K562 (cell line): ENCODE measurements around the gene ZNF692. TPM values are rescaled to one million over a fixed set of nuclear protein-coding genes. Genes with fewer than 3 reads are reported as not detected.

Experiments
- ATAC-seq: fragments of 200-7000 bp; cut with Tn5 transposase; 3 replicates; pipeline ENCODE4 v1.9.1; 2020; ENCODE audit warnings: moderate library complexity
- BruUV-seq: library from RNA; stranded (reverse); fragments of 400-500 nt; replicated peaks from 2 replicates; lab custom pipeline; 2021; lab: Mats Ljungman, UMichigan
- CTCF ChIA-PET: fragments of 300-600 bp; formaldehyde crosslinking; extraction: SDS; loops from one replicate; lab custom pipeline; 2021; ENCODE audit warnings: low intra/inter-chr PET ratio; lab: Yijun Ruan, JAX
- POLR2A ChIA-PET: fragments of 300-600, 350-650 bp; sonication (Branson Sonifier 250); formaldehyde crosslinking; extraction: SDS; loops from one replicate; lab custom pipeline; 2021; ENCODE audit warnings: antibody characterized with exemption, inconsistent platforms; lab: Yijun Ruan, JAX
- DNase-seq, 4 experiments: peaks; one replicate each; pipeline versions ENCODE4 v3.0.0 to v3.0.0-alpha.2; 2011 to 2018; ENCODE audit warnings: low spot score in 3 of 4, mixed read lengths in 3 of 4; ENCODE audit errors: extremely low read depth in 1 of 4
- FAIRE-seq: peaks from 2 replicates; lab custom pipeline; 2011; peaks lifted over from hg19 to GRCh38; lab: Jason Lieb, UNC
- H2AFZ ChIP-seq: 2 replicates; pipeline ENCODE4 v1.6.0; 2011; ENCODE audit warnings: low read depth, low read length, control low read depth, inconsistent platforms
- H3K27ac ChIP-seq: fragments of 200-600 bp; 3 replicates; pipeline ENCODE4 v1.8.0; 2011; ENCODE audit warnings: low read depth, mild to moderate bottlenecking, control low read depth, inconsistent platforms, low read length, moderate library complexity, mixed read lengths; ENCODE audit errors: extremely low read depth
- H3K27me3 ChIP-seq, 2 experiments: fragments of 300-600 bp in 1 of 2; 2 replicates in 1 of 2; 3 replicates in 1 of 2; pipeline versions ENCODE4 v1.6.0 to v1.8.0; 2011; ENCODE audit warnings: inconsistent platforms in 2 of 2, low read length in 2 of 2, mild to moderate bottlenecking in 1 of 2, mixed read lengths in 1 of 2, moderate library complexity in 1 of 2; ENCODE audit not compliant: control insufficient read depth in 2 of 2, insufficient read depth in 2 of 2
- H3K36me3 ChIP-seq: fragments of 300-600 bp; 3 replicates; pipeline ENCODE4 v1.8.0; 2011; ENCODE audit warnings: mild to moderate bottlenecking, low read length, inconsistent platforms; ENCODE audit not compliant: control insufficient read depth, insufficient read depth
- H3K4me1 ChIP-seq, 2 experiments: fragments of 200-600 bp in 1 of 2; replicated peaks in 1 of 2; 2 replicates in 1 of 2; 3 replicates in 1 of 2; pipeline versions ENCODE4 v1.5.1 to v1.8.0; 2011; ENCODE audit warnings: inconsistent platforms in 2 of 2, low read length in 2 of 2, mild to moderate bottlenecking in 1 of 2, mixed read lengths in 1 of 2, moderate library complexity in 1 of 2; ENCODE audit not compliant: control insufficient read depth in 2 of 2, insufficient read depth in 2 of 2
- H3K4me2 ChIP-seq: 2 replicates; pipeline ENCODE4 v1.6.1; 2011; ENCODE audit warnings: low read length, control low read depth, inconsistent platforms, mixed read lengths; ENCODE audit not compliant: insufficient read depth
- H3K4me3 ChIP-seq: fragments of 200-600 bp; sonication (generic), shearing (Covaris generic); 2 replicates; pipeline ENCODE4 v1.5.1; 2016; ENCODE audit warnings: control low read depth, inconsistent platforms
- H3K79me2 ChIP-seq: fragments of 200-600 bp; 3 replicates; pipeline ENCODE4 v1.8.0; 2011; ENCODE audit warnings: low read length, inconsistent platforms; ENCODE audit not compliant: control insufficient read depth, insufficient read depth
- H3K9ac ChIP-seq, 2 experiments: 2 replicates each; pipeline versions ENCODE4 v1.6.0 to v1.6.1; 2011; ENCODE audit warnings: low read depth in 2 of 2, low read length in 2 of 2, control low read depth in 1 of 2, inconsistent platforms in 1 of 2, mild to moderate bottlenecking in 1 of 2, mixed read lengths in 1 of 2; ENCODE audit not compliant: insufficient read depth in 1 of 2
- H3K9me1 ChIP-seq: one replicate; pipeline ENCODE4 v1.6.0; 2011; ENCODE audit warnings: inconsistent platforms, mild to moderate bottlenecking, low read length, moderate library complexity; ENCODE audit not compliant: control insufficient read depth, insufficient read depth
- H3K9me3 ChIP-seq: replicated peaks from 2 replicates; pipeline ENCODE4 v1.5.1; 2011; ENCODE audit warnings: low read depth, low read length, inconsistent platforms; ENCODE audit not compliant: control insufficient read depth, insufficient read depth
- H4K20me1 ChIP-seq: replicated peaks from 2 replicates; pipeline ENCODE4 v1.6.1; 2011; ENCODE audit warnings: low read length, inconsistent platforms, mixed read lengths; ENCODE audit not compliant: control insufficient read depth, insufficient read depth
- MLLT1 ChIP-seq, 2 experiments: fragments of 450-650 bp; IDR thresholded peaks; 2 replicates each; pipeline ENCODE4 v1.6.1; 2016
- RBM22 ChIP-seq: fragments of 200-400 bp; formaldehyde crosslinking; IDR thresholded peaks from 2 replicates; pipeline ENCODE4 v1.6.1; 2018; ENCODE audit warnings: low read length, low read depth; ENCODE audit not compliant: poor library complexity, severe bottlenecking
- WGBS: fragments of 100-300 bp; shearing (Covaris generic); methylation state at CpG from one replicate; pipeline ENCODE4 v1.1.6; 2016; ENCODE audit warnings: low coverage, mixed read lengths; ENCODE audit not compliant: insufficient coverage; ENCODE audit errors: missing lambda C conversion rate; 5-methylcytosine and 5-hydroxymethylcytosine counted together
- in situ Hi-C: fragments of 300-500 bp; cut with MboI; formaldehyde crosslinking; loops from 4 replicates; pipeline ENCODE4 v1.15.0; 2018; ENCODE audit warnings: inconsistent platforms, mixed read lengths
- intact Hi-C: fragments of 100-400 bp; cut with micrococcal nuclease; formaldehyde crosslinking; loops from 2 replicates; pipeline ENCODE4 v1.14.2; 2022
- polyA plus RNA-seq, 8 experiments: library from polyadenylated mRNA; depleted of rRNA in 4 of 8; stranded (reverse) in 5 of 8; unstranded in 3 of 8; fragments of >200 nt; fragmentation: Nextera tagmentation in 2 of 8; fragmentation: Illumina TruSeq in 1 of 8; extraction: Ambion mirVana in 2 of 8; extraction: Trizol in 1 of 8; gene quantifications; 2 replicates each; pipeline versions ENCODE4 v1.2.1 to v1.2.3, GENCODE V29; 2011 to 2014; ENCODE audit warnings: inconsistent platforms in 1 of 8, missing spikeins in 1 of 8
- total RNA-seq, 7 experiments: library from RNA; depleted of rRNA in 6 of 7; stranded (reverse); fragments of >200 nt in 6 of 7; fragmentation: Illumina TruSeq in 2 of 7; extraction: Trizol in 2 of 7; gene quantifications; 2 replicates each; pipeline versions ENCODE4 v1.2.1 to v1.2.3, GENCODE V29; 2011 to 2021; ENCODE audit warnings: low replicate concordance in 1 of 7

Gene ZNF692
- total and polyA plus RNA-seq, 9 of the 15 experiments (the other 6 are each of a cell fraction or from before 2014, with no cell fraction given): 8.4 to 143 (median 55.9) TPM

DNA sequence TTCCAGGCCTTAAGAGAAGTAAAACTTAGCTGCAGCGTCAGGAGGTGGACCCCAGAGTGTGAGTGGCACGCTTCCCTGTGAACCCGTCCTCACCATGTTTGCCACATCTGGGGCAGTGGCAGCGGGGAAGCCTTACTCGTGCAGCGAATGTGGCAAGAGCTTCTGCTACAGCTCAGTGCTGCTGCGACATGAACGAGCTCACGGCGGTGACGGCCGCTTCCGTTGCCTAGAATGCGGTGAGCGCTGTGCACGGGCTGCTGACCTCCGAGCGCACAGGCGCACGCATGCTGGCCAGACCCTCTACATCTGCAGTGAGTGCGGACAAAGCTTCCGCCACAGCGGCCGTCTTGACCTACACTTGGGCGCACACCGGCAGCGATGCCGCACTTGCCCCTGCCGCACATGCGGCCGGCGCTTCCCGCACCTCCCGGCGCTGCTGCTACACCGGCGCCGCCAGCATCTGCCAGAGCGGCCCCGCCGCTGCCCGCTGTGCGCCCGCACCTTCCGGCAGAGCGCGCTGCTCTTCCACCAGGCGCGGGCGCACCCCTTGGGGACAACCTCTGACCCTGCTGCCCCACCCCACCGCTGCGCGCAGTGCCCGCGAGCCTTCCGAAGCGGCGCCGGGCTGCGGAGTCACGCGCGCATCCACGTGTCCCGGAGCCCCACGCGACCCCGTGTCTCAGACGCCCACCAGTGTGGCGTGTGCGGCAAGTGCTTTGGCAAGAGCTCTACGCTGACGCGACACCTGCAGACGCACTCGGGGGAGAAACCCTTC, 11.5 kb downstream of the ZNF692 start:
- no peaks in the 10 kb centered on the region for H3K9me1 ChIP-seq
- peaks cover 14% of the 10 kb centered on the region for H3K79me2 ChIP-seq
- no peak overlapping the region for H3K4me2 ChIP-seq
- intact Hi-C loops: no loop called here
- FAIRE-seq: no peak
- H3K4me1 ChIP-seq: peaks cover 4 to 15% of the 10 kb centered on the region in 2 experiments; a peak in 4 of 5 replicates
- no peak for DNase-seq
- H2AFZ ChIP-seq: no peak overlapping the region
- in situ Hi-C loops: no loop called here
- WGBS: 96% methylated on average over 28 of the region's 76 CpGs
- H4K20me1 ChIP-seq: peaks cover 4% of the 10 kb centered on the region; the same call in 1 of the 2 replicates
- H3K27me3 ChIP-seq: no peaks in the 10 kb centered on the region
- peaks cover 93% of the 10 kb centered on the region for H3K36me3 ChIP-seq
- H3K9ac ChIP-seq: no peak overlapping the region
- H3K27ac ChIP-seq: no peak overlapping the region
- ATAC-seq: no peak
- BruUV-seq: no TSS peak
- no peak overlapping the region for H3K4me3 ChIP-seq
- POLR2A ChIA-PET: interaction anchor here (0.5 to 1.3 kb wide), 3 partner anchors 10 to 27 kb away, joined by 3 to 12 read pairs (median 9); partner anchors contain the start of genes ZNF672 and ZNF692
- CTCF ChIA-PET: no interaction called here
- TF ChIP-seq RBM22: peak; percentile 32
- no peak for TF ChIP-seq MLLT1 (IDR thresholded peaks at IDR 0.05)
- no peaks in the 10 kb centered on the region for H3K9me3 ChIP-seq
